CD4-positive, alpha-beta memory T cell (primary cell): Measurements from ENCODE around the gene RPS19. TPM values are rescaled to one million over a fixed set of nuclear protein-coding genes. Genes with fewer than 3 reads are reported as not detected.
A peak's percentile ranks its signal among the peaks of the same experiment; 100 is the strongest.

ENCODE experiments used
- CTCF ChIA-PET: fragments of 350-600 bp; sonication (Branson Sonifier 250); formaldehyde crosslinking; loops from one replicate; lab custom pipeline; 2021; ENCODE audit warnings: inconsistent platforms; ENCODE audit not compliant: partially characterized antibody; lab: Charles Lee
- POLR2A ChIA-PET: fragments of 350-600 bp; sonication (Branson Sonifier 250); formaldehyde crosslinking; loops from one replicate; lab custom pipeline; 2021; ENCODE audit not compliant: partially characterized antibody; lab: Charles Lee
- DNase-seq, 5 donors: peaks; one replicate each; pipeline versions ENCODE4 v3.0.0 to v3.0.0-alpha.2; 2020 to 2022; ENCODE audit warnings: mixed read lengths in 1 of 5
- H3K27ac ChIP-seq: one replicate; pipeline ENCODE4 v1.7.0; 2013; ENCODE audit warnings: low read depth, low read length
- H3K27me3 ChIP-seq: 2 replicates; pipeline ENCODE4 v1.7.0; 2013; ENCODE audit warnings: mild to moderate bottlenecking, low read length, moderate library complexity; ENCODE audit not compliant: insufficient read depth
- H3K36me3 ChIP-seq: 2 replicates; pipeline ENCODE4 v1.7.0; 2013; ENCODE audit warnings: mild to moderate bottlenecking, low read length, moderate library complexity; ENCODE audit not compliant: insufficient read depth
- H3K4me1 ChIP-seq: 2 replicates; pipeline ENCODE4 v1.7.0; 2013; ENCODE audit warnings: mild to moderate bottlenecking, low read length, moderate library complexity; ENCODE audit not compliant: insufficient read depth
- H3K4me3 ChIP-seq, 2 donors: one replicate each; pipeline ENCODE4 v1.7.0; 2013; ENCODE audit warnings: low read length in 2 of 2, mild to moderate bottlenecking in 1 of 2
- H3K9me3 ChIP-seq, 2 donors: one replicate each; pipeline ENCODE4 v1.7.0; 2013; ENCODE audit warnings: low read length in 2 of 2, control low read depth in 1 of 2; ENCODE audit not compliant: control insufficient read depth in 1 of 2
- H3K27ac Mint-ChIP-seq, 7 donors: one replicate each; pipeline ENCODE4 v1.8.0; 2020 to 2021; ENCODE audit warnings: mixed read lengths in 7 of 7, mild to moderate bottlenecking in 6 of 7, inconsistent platforms in 3 of 7, moderate library complexity in 3 of 7
- H3K27me3 Mint-ChIP-seq, 2 donors: one replicate each; pipeline ENCODE4 v1.8.0; 2020 to 2021; ENCODE audit warnings: mixed read lengths in 2 of 2
- H3K36me3 Mint-ChIP-seq, 2 donors: one replicate each; pipeline ENCODE4 v1.8.0; 2020 to 2021; ENCODE audit warnings: mixed read lengths in 2 of 2, inconsistent platforms in 1 of 2, mild to moderate bottlenecking in 1 of 2
- H3K4me1 Mint-ChIP-seq, 4 donors: one replicate each; pipeline ENCODE4 v1.8.0; 2020 to 2021; ENCODE audit warnings: mixed read lengths in 4 of 4, mild to moderate bottlenecking in 1 of 4
- H3K4me3 Mint-ChIP-seq, 8 donors: one replicate each; pipeline ENCODE4 v1.8.0; 2020 to 2021; ENCODE audit warnings: mixed read lengths in 8 of 8, mild to moderate bottlenecking in 7 of 8, moderate library complexity in 6 of 8, inconsistent platforms in 3 of 8
- H3K9me3 Mint-ChIP-seq, 8 donors: one replicate each; pipeline ENCODE4 v1.8.0; 2020 to 2021; ENCODE audit warnings: mixed read lengths in 8 of 8, mild to moderate bottlenecking in 5 of 8, inconsistent platforms in 3 of 8, moderate library complexity in 1 of 8
- intact Hi-C: fragments of 100-400 bp; cut with micrococcal nuclease; formaldehyde crosslinking; loops from one replicate; pipeline ENCODE4 v1.15.1; 2023
- polyA plus RNA-seq, 2 donors: library from polyadenylated mRNA; unstranded; fragments of 300-500 nt; fragmentation: Illumina TruSeq; gene quantifications; one replicate each; pipeline ENCODE4 v1.2.3, GENCODE V29; 2021
- total RNA-seq, 2 experiments: library from RNA; stranded (reverse); gene quantifications; one replicate each; pipeline ENCODE4 v1.2.3, GENCODE V29; 2021

The RPS19 gene
- total and polyA plus RNA-seq, 4 experiments from 2014 or later: 3,807 to 7,200 (median 4,434) TPM

DNA sequence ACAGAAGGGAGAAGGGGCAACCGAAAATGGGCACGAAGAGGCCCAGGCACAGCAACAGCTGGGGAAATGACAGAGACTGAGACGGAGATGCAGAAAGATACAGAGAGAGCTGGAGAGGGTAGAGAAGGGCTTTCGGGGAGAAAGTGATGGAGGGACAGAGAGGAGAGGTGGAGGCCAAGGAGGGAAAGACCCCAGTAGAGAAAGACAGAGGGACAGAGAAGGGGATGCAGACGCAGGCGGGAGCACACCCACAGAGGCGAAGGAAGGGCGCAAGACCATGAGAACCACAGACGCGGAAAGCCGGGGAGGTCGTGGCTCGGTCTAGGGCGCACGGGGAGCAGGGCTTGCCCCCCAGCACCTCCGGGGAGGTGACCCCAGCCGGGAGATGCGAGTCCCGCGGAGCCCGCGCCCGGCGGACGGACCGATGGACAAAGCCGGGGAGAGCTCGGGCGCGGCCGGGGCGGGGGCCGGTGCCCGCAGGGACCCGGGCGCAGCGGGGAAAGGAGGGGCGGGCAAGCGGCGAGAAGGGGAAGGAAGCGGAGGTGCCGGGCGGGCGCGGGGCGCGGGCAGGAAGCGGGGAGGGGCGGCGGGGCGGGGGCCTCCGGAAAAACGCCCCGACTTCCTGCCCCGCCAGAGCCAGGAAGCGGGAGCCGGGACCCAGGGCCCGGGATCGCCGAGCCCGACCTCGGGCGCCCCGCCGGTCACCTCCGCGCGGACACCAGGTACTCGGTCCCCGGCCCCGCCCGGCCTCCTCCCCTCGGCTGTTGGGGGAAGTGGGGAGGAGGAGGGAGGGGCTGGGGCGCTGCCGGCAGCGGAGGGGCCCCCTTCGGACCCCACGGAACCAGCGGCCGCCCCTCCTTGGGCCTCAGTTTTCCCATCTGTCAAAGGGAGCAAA lies 22.8 kb downstream of the RPS19 start, which contains the start of gene ARHGEF1:
Gene ARHGEF1 (plus strand): TSS at position 617 of the 895 bp plus-strand sequence. CDS start 4,899 bp downstream, outside the sequence.
- H3K4me3 Mint-ChIP-seq: peak within 1 kb of the TSS; percentile 89 to 99 (median 98)
- ChIA-PET POLR2A (interaction anchor here (0.9 to 13.9 kb wide), 10 partner anchors 9 to 337 kb away, joined by 3 to 579 read pairs (median 104); partner anchors contain the start of genes CD79A, ERFL, RABAC1 and RPS19), CTCF (interaction anchor here (0.8 to 8.9 kb wide), 6 partner anchors 9 to 1312 kb away, joined by 3 to 142 read pairs (median 4); partner anchors contain the start of genes CD79A and RPS19)
- no peaks in the 10 kb centered on the region for H3K36me3 ChIP-seq
- peak within 1 kb of the TSS; percentile 70 to 94 for H3K4me3 ChIP-seq
- peak within 1 kb of the TSS; percentile 82 for H3K27ac ChIP-seq
- no peaks in the 10 kb centered on the region for H3K9me3 ChIP-seq
- intact Hi-C loops: no loop called here
- H3K4me1 Mint-ChIP-seq: peaks cover 29 to 90% (median 52%) of the 10 kb centered on the region in 4 donors
- H3K27me3 Mint-ChIP-seq: no peaks in the 10 kb centered on the region
- peak; percentile 55 to 71 (median 62) for DNase-seq
- H3K9me3 Mint-ChIP-seq: no peaks in the 10 kb centered on the region
- H3K36me3 Mint-ChIP-seq: peaks cover 23 to 41% of the 10 kb centered on the region in 2 donors
- H3K27me3 ChIP-seq: no peaks in the 10 kb centered on the region
- peaks cover 71% of the 10 kb centered on the region for H3K4me1 ChIP-seq
- H3K27ac Mint-ChIP-seq: peak within 1 kb of the TSS; percentile 95 to 100 (median 98)

DNA sequence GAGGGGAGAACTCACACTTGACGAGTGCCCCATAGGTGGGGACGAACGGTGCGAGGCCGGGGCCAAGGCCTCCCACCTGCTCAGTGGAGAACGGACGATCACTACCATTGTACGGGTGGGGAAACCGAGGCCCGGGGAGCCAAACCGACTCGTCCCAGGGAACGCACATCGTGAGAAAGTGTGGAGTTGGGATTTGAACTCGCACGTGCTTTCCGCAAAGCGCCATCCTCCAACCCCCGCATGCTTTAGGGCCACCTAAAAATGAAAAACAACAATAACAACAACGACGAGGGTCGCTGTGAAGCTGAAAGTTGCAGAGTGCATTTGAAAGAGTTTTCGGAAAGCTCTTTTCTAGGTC lies 23.4 kb downstream of the RPS19 start:
- H3K4me1 ChIP-seq: peaks cover 71% of the 10 kb centered on the region
- H3K4me1 Mint-ChIP-seq: peaks cover 33 to 90% (median 55%) of the 10 kb centered on the region in 4 donors
- POLR2A ChIA-PET: interaction anchor here (0.9 to 13.9 kb wide), 11 partner anchors 9 to 336 kb away, joined by 3 to 579 read pairs (median 103); partner anchors contain the start of genes CD79A, ERFL, RABAC1 and RPS19

DNA sequence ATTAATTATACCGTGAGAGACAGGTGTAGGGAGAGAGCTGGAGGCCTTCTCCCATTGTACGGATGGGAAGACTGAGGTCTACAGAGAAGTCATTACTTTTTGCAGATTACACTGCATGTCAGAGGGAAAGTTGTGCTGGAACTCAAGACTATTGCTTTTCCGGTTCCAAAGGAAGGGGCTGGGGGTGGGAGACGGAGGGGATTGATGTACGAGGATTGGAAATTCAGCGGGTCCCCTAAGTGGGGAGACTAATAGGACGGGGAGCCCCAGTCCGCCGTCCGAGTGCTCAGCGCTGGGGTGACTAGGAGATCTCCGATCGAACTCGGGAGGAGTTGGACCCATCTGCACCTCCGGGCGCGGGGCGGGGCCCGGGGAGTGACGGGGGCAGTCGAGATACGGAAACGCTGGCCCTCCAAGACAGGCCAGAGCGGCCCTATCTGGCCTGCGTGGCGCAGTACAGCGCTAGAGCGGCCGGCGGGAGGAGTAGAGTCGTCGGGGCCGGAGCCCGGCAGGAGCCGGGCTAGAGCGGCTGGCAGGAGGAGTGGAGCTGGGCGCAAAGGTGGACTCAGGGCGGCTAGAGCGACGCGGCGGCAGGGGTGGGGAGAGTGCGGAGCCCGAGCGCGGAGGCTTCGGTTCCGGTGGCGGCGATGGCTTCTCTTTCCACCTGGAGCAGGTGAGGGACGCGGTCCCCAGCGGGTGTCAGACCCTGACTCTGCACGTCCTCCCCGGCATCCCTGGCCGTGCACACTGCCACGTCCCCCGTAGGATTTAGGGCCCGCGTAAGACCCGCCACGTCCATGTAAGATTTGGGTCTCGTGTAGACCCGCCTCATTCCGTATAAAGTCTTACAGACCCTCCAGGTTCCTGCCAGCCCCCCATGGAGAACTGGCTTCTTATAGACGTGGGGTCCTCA lies 24.0 kb downstream of the RPS19 start:
- ChIA-PET CTCF (interaction anchor here (0.8 to 8.9 kb wide), 5 partner anchors 10 to 1313 kb away, joined by 3 to 142 read pairs (median 5); partner anchors contain the start of genes CD79A and RPS19), POLR2A (interaction anchor here (0.6 to 13.9 kb wide), 14 partner anchors 8 to 575 kb away, joined by 3 to 579 read pairs (median 30); partner anchors contain the start of genes CCDC97, CD79A, ERFL and RABAC1)
- DNase-seq: peak; percentile 82 to 86 (median 83)
- Histone ChIP-seq H3K27me3 (no peaks in the 10 kb centered on the region), H3K27ac (peak overlapping the region; percentile 82), H3K4me3 (peak overlapping the region; percentile 45 to 94), H3K4me1 (peaks cover 71% of the 10 kb centered on the region), H3K9me3 (no peaks in the 10 kb centered on the region), H3K36me3 (peaks cover 3% of the 10 kb centered on the region)
- peak overlapping the region; percentile 86 to 99 (median 96) for H3K4me3 Mint-ChIP-seq
- H3K4me1 Mint-ChIP-seq: peaks cover 36 to 90% (median 57%) of the 10 kb centered on the region in 4 donors
- H3K9me3 Mint-ChIP-seq: no peaks in the 10 kb centered on the region
- H3K27me3 Mint-ChIP-seq: no peaks in the 10 kb centered on the region
- H3K27ac Mint-ChIP-seq: peak overlapping the region; percentile 90 to 99 (median 96)
- intact Hi-C loops: loop anchor here (1.0 kb wide), 1 partner anchor 25 kb away; no protein-coding TSS in a partner anchor
- H3K36me3 Mint-ChIP-seq: peaks cover 32 to 51% of the 10 kb centered on the region in 2 donors

More for the DNA sequence above, 23.4 kb downstream of the RPS19 start:
- no peaks in the 10 kb centered on the region for H3K27me3 ChIP-seq
- CTCF ChIA-PET: interaction anchor here (0.8 to 8.9 kb wide), 4 partner anchors 10 to 1313 kb away, joined by 3 to 142 read pairs (median 4); partner anchors contain the start of genes CD79A and RPS19
- no peak for DNase-seq
- peak overlapping the region; percentile 45 to 94 for H3K4me3 ChIP-seq
- H3K4me3 Mint-ChIP-seq: peak overlapping the region; percentile 86 to 99 (median 96)
- intact Hi-C loops: no loop called here
- H3K9me3 ChIP-seq: no peaks in the 10 kb centered on the region
- no peaks in the 10 kb centered on the region for H3K9me3 Mint-ChIP-seq
- H3K36me3 ChIP-seq: no peaks in the 10 kb centered on the region
- peak overlapping the region; percentile 90 to 99 (median 96) for H3K27ac Mint-ChIP-seq
- H3K27me3 Mint-ChIP-seq: no peaks in the 10 kb centered on the region
- H3K36me3 Mint-ChIP-seq: peaks cover 28 to 48% of the 10 kb centered on the region in 2 donors
- peak overlapping the region; percentile 82 for H3K27ac ChIP-seq

DNA sequence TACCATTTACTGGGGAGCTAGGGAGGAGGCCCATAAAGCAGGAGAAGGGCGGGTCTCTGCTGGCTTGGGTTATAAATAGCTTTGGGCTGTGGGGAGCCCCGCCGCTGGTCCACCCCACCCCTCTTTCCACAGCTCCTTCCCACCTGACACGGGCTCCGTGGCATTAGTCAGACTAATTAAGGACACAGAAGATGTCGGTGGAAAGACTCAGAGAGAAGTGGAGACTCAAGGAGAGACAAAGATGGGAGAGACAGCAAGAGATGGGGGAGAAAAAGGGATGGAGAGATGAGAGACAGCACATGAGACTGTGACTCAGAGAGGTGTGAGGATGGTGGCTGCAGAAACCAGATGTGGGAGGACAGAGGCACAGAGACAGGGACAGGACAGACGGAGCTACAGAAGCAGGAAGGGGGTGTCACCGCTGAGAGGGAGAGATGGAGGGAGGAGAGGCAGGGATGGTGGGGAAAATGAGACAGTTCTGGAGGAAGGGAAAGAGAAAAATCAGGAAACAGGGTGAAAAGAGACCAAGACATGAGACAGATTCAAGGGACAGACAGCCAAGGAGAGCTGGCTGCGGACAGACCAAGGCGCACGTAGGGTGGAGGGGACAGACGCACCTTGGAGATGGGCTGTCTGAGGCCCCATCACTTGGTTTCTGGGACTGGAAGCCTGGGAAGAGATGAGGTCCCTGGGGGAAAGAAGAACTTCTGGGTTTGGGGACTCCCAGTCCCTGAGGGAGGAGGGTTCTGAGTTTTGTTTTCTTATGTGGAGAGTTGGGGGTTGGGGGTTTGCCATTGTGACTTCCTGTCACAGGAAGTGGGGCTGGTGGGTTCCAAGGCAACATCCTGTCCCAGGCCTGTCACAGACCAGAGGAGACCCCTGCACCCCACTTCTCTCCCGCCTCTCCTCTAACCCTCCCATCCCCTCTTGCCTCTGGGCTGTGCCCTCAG lies 27.0 kb downstream of the RPS19 start:
- Mint-ChIP-seq H3K36me3 (peaks cover 46 to 67% of the 10 kb centered on the region in 2 donors), H3K4me1 (peaks cover 32 to 84% (median 58%) of the 10 kb centered on the region in 4 donors), H3K9me3 (no peaks in the 10 kb centered on the region), H3K27ac (peak overlapping the region; percentile 90 to 99 (median 97)), H3K27me3 (no peaks in the 10 kb centered on the region), H3K4me3 (peak overlapping the region; percentile 86 to 99 (median 96))
- intact Hi-C loops: loop anchor here (1.0 to 2.0 kb wide), 7 partner anchors 12 to 72 kb away; partner anchors contain the start of genes ERFL, RABAC1 and RPS19
- Histone ChIP-seq H3K27ac (peak overlapping the region; percentile 82), H3K4me3 (peak overlapping the region; percentile 39 to 88), H3K27me3 (no peaks in the 10 kb centered on the region), H3K36me3 (peaks cover 29% of the 10 kb centered on the region), H3K9me3 (no peaks in the 10 kb centered on the region), H3K4me1 (peaks cover 73% of the 10 kb centered on the region)
- peak; percentile 80 to 88 (median 83) for DNase-seq
- ChIA-PET CTCF (interaction anchor here (0.7 to 8.9 kb wide), 11 partner anchors 13 to 65 kb away, joined by 3 to 142 read pairs (median 4); partner anchors contain the start of genes CD79A, ERFL and RPS19), POLR2A (interaction anchor here (0.6 to 13.9 kb wide), 15 partner anchors 13 to 524 kb away, joined by 3 to 579 read pairs (median 10); partner anchors contain the start of genes CD79A, ERFL, RABAC1 and RPS19)

DNA sequence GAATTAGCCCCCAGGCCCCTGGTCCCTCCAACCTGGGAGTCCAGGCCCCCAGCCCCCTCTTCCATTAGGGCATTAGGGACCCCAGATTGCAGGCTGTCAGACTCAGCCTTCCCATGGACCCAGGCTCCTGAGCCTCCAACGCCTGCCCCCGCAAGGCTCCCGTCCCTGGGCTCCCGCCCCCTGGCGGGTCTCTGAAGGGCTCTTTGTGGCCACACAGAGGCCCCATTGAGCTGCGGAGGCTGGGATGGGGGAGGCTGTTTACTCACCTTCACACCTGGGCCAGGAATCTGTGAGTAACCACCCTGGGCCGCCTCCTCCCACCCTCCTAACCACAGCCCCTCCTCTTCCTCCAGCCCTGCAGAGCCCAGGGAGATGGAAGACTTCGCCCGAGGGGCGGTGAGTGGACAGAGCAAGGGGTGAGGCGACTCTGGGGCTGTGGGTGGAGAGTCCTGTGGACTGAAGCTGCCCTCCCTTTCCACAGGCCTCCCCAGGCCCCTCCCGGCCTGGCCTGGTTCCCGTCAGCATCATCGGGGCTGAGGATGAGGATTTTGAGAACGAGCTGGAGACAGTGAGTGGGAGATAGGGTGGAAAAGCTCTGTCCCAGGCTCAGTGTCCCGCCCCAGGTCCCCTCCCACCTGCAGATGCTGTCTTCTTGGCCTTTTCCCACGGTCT lies 27.8 kb downstream of the RPS19 start:
- Mint-ChIP-seq H3K27me3 (no peaks in the 10 kb centered on the region), H3K36me3 (peaks cover 42 to 64% of the 10 kb centered on the region in 2 donors), H3K27ac (peak overlapping the region; percentile 90 to 99 (median 97)), H3K4me1 (peaks cover 27 to 78% (median 56%) of the 10 kb centered on the region in 4 donors), H3K4me3 (peak overlapping the region; percentile 86 to 99 (median 96)), H3K9me3 (no peaks in the 10 kb centered on the region)
- peak overlapping the region; percentile 39 to 88 for H3K4me3 ChIP-seq
- intact Hi-C loops: loop anchor here (1.0 to 2.0 kb wide), 7 partner anchors 13 to 71 kb away; partner anchors contain the start of genes ERFL, RABAC1 and RPS19
- no peaks in the 10 kb centered on the region for H3K9me3 ChIP-seq
- peak; percentile 78 to 94 (median 82) for DNase-seq
- peaks cover 74% of the 10 kb centered on the region for H3K4me1 ChIP-seq
- CTCF ChIA-PET: interaction anchor here (0.7 to 8.9 kb wide), 10 partner anchors 12 to 63 kb away, joined by 3 to 142 read pairs (median 4); partner anchors contain the start of genes CD79A, ERFL and RPS19
- POLR2A ChIA-PET: interaction anchor here (1.1 to 13.9 kb wide), 16 partner anchors 14 to 524 kb away, joined by 3 to 579 read pairs (median 10); partner anchors contain the start of genes CD79A, ERFL, RABAC1 and RPS19
- peaks cover 38% of the 10 kb centered on the region for H3K36me3 ChIP-seq
- no peaks in the 10 kb centered on the region for H3K27me3 ChIP-seq
- H3K27ac ChIP-seq: peak overlapping the region; percentile 82
